ENCODE measurements around the gene SAMD8.

DNA sequence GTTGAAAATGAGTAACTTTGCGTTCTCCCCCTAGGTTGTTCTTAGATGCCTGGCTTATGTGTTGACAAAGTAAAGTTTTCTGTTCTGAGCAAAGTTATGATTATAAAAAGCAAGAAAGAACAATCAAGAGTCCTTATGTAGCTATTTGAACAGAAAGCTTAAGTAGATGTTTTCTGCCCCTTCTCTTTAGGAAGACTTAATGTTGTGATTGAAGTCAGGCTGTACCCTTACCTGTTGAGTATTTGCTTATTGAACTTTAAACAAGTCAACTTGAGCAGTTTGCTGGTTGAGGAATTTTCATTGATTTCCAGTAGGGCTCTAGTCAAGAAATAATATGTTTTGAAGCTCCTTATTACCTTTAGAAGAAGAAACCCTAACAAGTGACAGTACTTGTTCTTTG lies 65.3 kb downstream of the SAMD8 start:
- TF ChIP-seq POLR2A (IDR thresholded peaks at IDR 0.05): no peak
- TF ChIP-seq CTCF (IDR thresholded peaks at IDR 0.05): no peak

Data from thyroid gland (tissue), 4 donors.